ENCODE data around the gene CPB1.
"Not testable (repeated sequence)": the region's sequence is repeated elsewhere in the genome, so short reads cannot be mapped to it uniquely, and the experiment has no call there.

CPB1 gene

DNA sequence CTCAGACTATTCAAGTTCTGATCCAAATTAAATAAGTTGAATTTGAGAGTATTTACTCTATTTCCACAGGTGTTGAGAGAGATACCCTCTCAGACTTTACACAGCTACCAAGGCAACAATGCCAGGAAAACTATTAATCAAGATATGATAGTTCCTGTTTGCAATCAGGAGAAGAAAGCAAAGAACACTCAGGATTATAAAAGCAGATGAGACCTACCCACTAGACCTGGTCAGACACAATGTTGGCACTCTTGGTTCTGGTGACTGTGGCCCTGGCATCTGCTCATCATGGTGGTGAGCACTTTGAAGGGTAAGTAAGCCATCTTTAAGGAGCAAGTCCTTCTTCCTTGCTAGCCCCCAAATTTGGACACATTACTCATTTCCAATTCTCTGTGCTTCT, at the start of gene CPB1:
CPB1 (plus strand) TSS at position 227 of the 400 bp plus-strand sequence; CDS start at position 240, 13 bp downstream.
- Histone ChIP-seq H3K79me2 (ENCODE audit: insufficient read depth, low read depth) (no peaks in the 10 kb centered on the region), H3K9ac (no peak within 1 kb of the TSS), H4K20me1 (ENCODE audit: insufficient read depth) (no peaks in the 10 kb centered on the region), H3K27me3 (ENCODE audit: insufficient read depth, low read depth) (no peaks in the 10 kb centered on the region), H3K4me2 (no peak within 1 kb of the TSS), H3K4me1 (ENCODE audit: low read depth, poor library complexity, severe bottlenecking) (no peaks in the 10 kb centered on the region), H3K27ac (no peak within 1 kb of the TSS), H2AFZ (ENCODE audit: low read depth) (no peak within 1 kb of the TSS), H3K36me3 (ENCODE audit: insufficient read depth) (no peaks in the 10 kb centered on the region), H3K4me3 (IDR thresholded peaks at IDR 0.05; ENCODE audit: insufficient read depth, low read depth, low read length) (no peak within 1 kb of the TSS)
- TF ChIP-seq, protein P1, sequence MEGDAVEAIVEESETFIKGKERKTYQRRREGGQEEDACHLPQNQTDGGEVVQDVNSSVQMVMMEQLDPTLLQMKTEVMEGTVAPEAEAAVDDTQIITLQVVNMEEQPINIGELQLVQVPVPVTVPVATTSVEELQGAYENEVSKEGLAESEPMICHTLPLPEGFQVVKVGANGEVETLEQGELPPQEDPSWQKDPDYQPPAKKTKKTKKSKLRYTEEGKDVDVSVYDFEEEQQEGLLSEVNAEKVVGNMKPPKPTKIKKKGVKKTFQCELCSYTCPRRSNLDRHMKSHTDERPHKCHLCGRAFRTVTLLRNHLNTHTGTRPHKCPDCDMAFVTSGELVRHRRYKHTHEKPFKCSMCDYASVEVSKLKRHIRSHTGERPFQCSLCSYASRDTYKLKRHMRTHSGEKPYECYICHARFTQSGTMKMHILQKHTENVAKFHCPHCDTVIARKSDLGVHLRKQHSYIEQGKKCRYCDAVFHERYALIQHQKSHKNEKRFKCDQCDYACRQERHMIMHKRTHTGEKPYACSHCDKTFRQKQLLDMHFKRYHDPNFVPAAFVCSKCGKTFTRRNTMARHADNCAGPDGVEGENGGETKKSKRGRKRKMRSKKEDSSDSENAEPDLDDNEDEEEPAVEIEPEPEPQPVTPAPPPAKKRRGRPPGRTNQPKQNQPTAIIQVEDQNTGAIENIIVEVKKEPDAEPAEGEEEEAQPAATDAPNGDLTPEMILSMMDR (conservative IDR thresholded peaks at IDR 0.05; ENCODE audit: low read depth, low read length), result no peak

DNA sequence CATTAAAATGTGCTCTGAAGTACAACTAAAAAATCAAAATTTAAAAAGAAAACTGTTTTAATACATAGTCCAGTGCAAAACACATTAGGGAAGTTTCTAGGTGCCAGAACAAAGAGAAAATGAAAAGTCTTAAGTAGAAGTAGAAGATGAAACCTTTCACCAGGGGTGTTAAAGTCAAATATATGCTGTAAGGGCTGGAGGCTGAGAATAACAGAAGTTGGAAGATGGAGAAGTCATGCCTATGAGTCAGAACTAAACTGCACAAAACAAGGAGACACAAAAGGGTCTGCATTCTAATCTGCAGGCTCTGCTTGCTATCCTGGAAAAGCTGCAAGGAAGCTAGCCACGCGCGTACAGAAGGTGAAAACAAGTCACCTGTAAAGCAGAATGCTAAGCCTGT, 48.7 kb upstream of the CPB1 start:
- no peak overlapping the region for H3K27ac ChIP-seq
- no peak overlapping the region for H3K4me2 ChIP-seq
- H3K27me3 ChIP-seq (ENCODE audit: insufficient read depth, low read depth), result no peaks in the 10 kb centered on the region
- no peaks in the 10 kb centered on the region for H4K20me1 ChIP-seq (ENCODE audit: insufficient read depth)
- no peaks in the 10 kb centered on the region for H3K36me3 ChIP-seq (ENCODE audit: insufficient read depth)
- H3K4me1 ChIP-seq (ENCODE audit: low read depth, poor library complexity, severe bottlenecking), result no peaks in the 10 kb centered on the region
- H3K9ac ChIP-seq, result no peak overlapping the region
- no peak overlapping the region for H3K4me3 ChIP-seq (IDR thresholded peaks at IDR 0.05; ENCODE audit: insufficient read depth, low read depth, low read length)
- TF ChIP-seq, protein P1 (conservative IDR thresholded peaks at IDR 0.05; ENCODE audit: low read depth, low read length), result no peak
- H3K79me2 ChIP-seq (ENCODE audit: insufficient read depth, low read depth), result no peaks in the 10 kb centered on the region
- H2AFZ ChIP-seq (ENCODE audit: low read depth), result no peak overlapping the region

DNA sequence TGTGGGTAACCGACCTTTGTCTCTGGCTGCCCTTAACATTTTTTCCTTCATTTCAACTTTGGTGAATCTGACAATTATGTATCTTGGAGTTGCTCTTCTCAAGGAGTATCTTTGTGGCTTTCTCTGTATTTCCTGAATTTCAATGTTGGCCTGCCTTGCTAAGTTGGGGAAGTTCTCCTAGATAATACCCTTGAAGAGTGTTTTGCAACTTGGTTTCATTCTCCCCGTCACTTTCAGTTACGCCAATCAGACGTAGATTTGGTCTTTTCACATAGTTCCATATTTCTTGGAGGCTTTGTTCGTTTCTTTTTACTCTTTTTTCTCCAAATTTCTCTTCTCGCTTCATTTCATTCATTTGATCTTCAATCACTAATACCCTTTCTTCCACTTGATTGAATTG, 42.6 kb upstream of the CPB1 start:
- H2AFZ ChIP-seq (ENCODE audit: low read depth); H3K27me3 ChIP-seq (ENCODE audit: insufficient read depth, low read depth); H4K20me1 ChIP-seq (ENCODE audit: insufficient read depth); H3K9ac ChIP-seq; H3K27ac ChIP-seq; H3K4me3 ChIP-seq (IDR thresholded peaks at IDR 0.05; ENCODE audit: insufficient read depth, low read depth, low read length); H3K79me2 ChIP-seq (ENCODE audit: insufficient read depth, low read depth); H3K36me3 ChIP-seq (ENCODE audit: insufficient read depth); H3K4me2 ChIP-seq; H3K4me1 ChIP-seq (ENCODE audit: low read depth, poor library complexity, severe bottlenecking): not testable (repeated sequence)

DNA sequence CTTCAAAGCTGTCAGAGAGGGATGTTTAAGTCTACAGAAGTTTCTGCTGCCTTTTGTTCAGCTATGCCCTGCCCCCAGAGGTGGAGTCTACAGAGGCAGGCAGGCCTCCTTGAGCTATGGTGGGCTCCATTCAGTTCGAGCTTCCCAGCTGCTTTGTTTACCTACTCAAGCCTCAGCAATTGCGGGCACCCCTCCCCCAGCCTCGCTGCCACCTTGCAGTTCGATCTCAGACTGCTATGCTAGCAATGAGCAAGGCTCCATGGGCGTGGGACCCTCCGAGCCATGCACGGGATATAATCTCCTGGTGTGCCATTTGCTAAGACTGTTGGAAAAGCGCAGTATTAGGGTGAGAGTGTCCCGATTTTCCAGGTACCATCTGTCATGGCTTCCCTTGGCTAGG, 41.5 kb upstream of the CPB1 start:
- not testable (repeated sequence) for H3K9ac ChIP-seq; H4K20me1 ChIP-seq (ENCODE audit: insufficient read depth); H3K27ac ChIP-seq; H3K27me3 ChIP-seq (ENCODE audit: insufficient read depth, low read depth); H3K4me2 ChIP-seq; H3K4me3 ChIP-seq (IDR thresholded peaks at IDR 0.05; ENCODE audit: insufficient read depth, low read depth, low read length); H2AFZ ChIP-seq (ENCODE audit: low read depth); H3K79me2 ChIP-seq (ENCODE audit: insufficient read depth, low read depth); H3K36me3 ChIP-seq (ENCODE audit: insufficient read depth); H3K4me1 ChIP-seq (ENCODE audit: low read depth, poor library complexity, severe bottlenecking)

DNA sequence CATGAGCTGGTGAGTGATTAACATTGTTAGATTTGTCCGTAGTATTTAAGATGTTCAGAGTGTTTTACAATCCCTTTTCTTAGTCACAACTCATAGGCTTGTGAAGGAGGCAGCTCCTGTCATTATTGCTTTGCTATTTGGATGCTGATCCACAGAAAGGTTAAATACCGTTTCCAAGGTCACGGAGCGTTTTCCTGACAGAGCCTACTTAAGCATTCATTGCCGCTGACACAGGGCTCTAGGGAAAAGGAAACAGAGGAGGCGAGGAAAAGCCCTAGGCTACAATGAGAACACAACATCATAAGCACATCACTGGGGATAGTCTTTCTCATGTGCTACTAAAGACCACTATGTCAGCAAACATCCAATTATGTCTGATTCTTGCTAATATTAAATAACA, 38.5 kb upstream of the CPB1 start:
- H3K9ac ChIP-seq, result no peak overlapping the region
- no peaks in the 10 kb centered on the region for H3K27me3 ChIP-seq (ENCODE audit: insufficient read depth, low read depth)
- no peak overlapping the region for H3K27ac ChIP-seq
- no peaks in the 10 kb centered on the region for H3K4me1 ChIP-seq (ENCODE audit: low read depth, poor library complexity, severe bottlenecking)
- H2AFZ ChIP-seq (ENCODE audit: low read depth), result no peak overlapping the region
- H4K20me1 ChIP-seq (ENCODE audit: insufficient read depth), result no peaks in the 10 kb centered on the region
- H3K4me2 ChIP-seq, result no peak overlapping the region
- no peak overlapping the region for H3K4me3 ChIP-seq (IDR thresholded peaks at IDR 0.05; ENCODE audit: insufficient read depth, low read depth, low read length)
- no peaks in the 10 kb centered on the region for H3K36me3 ChIP-seq (ENCODE audit: insufficient read depth)
- H3K79me2 ChIP-seq (ENCODE audit: insufficient read depth, low read depth), result no peaks in the 10 kb centered on the region
- TF ChIP-seq, protein P1 (conservative IDR thresholded peaks at IDR 0.05; ENCODE audit: low read depth, low read length), result no peak
